Measurements from ENCODE around the gene CHP1. TPM values are rescaled to one million over a fixed set of nuclear protein-coding genes. Genes with fewer than 3 reads are reported as not detected.

The CHP1 gene
- 67.7 and 109 TPM in 2 replicates for total RNA-seq

GRCh38 chr15:41230650-41231421, at the start of gene CHP1, which contains the start of gene EXD1:
TSS of gene CHP1 (plus strand) at chr15:41231268. CDS start at chr15:41231383, 115 bp downstream.
TSS of gene EXD1 (minus strand) at chr15:41230757. CDS start at chr15:41226575, 4,182 bp downstream.

Other genes with a start within 250 kb of the CHP1 start
- 16.4 and 25.2 TPM in 2 replicates for gene INO80, start 115.0 kb upstream of the CHP1 start, total RNA-seq
- gene EXD1, start 511 bp upstream of the CHP1 start, total RNA-seq = 0.21 and 0.72 TPM in 2 replicates
- gene OIP5, start 101.3 kb downstream of the CHP1 start, total RNA-seq = 1.1 and 1.7 TPM in 2 replicates
- gene NUSAP1, start 101.6 kb downstream of the CHP1 start, total RNA-seq = 3.6 and 10.8 TPM in 2 replicates
- 25.5 and 31.1 TPM in 2 replicates for gene NDUFAF1, start 171.2 kb downstream of the CHP1 start, total RNA-seq
- gene RTF1, start 185.8 kb downstream of the CHP1 start, total RNA-seq = 15.2 and 18.1 TPM in 2 replicates